ENCODE results near the gene SSTR3. TPM values are rescaled to one million over a fixed set of nuclear protein-coding genes. Genes with fewer than 3 reads are reported as not detected.

SSTR3 gene
- total RNA-seq, 1 experiment from 2014 or later = not detected

- Mint-ChIP-seq H3K36me3 (ENCODE audit: insufficient read depth, unreplicated experiment) (peaks cover 5% of the 10 kb centered on the region), H3K27ac (ENCODE audit: low read depth, unreplicated experiment) (no peak overlapping the region), H3K4me1 (ENCODE audit: insufficient read depth, unreplicated experiment) (peaks cover 21% of the 10 kb centered on the region), H3K27me3 (ENCODE audit: insufficient read depth, unreplicated experiment) (no peaks in the 10 kb centered on the region), H3K4me3 (ENCODE audit: unreplicated experiment) (no peak overlapping the region), H3K9me3 (ENCODE audit: unreplicated experiment) (no peaks in the 10 kb centered on the region)
- CTCF ChIA-PET = interaction anchor here (0.6 to 0.9 kb wide), 2 partner anchors 334 to 414 kb away, joined by 3 to 4 read pairs; no protein-coding TSS in a partner anchor
- no peak for TF ChIP-seq CTCF (IDR thresholded peaks at IDR 0.05; ENCODE audit: unreplicated experiment)
- POLR2A ChIA-PET = interaction anchor here (2.1 kb wide), 1 partner anchor 12 kb away, joined by 11 read pairs; no protein-coding TSS in a partner anchor
- intact Hi-C loops (cut with micrococcal nuclease) = loop anchor here (10.0 kb wide), 1 partner anchor 316 kb away; no protein-coding TSS in a partner anchor
- no peak for DNase-seq (ENCODE audit: unreplicated experiment)
- BruUV-seq (replicated peaks) = no TSS peak
Measured at GRCh38 chr22:37190262-37190780, 22.0 kb downstream of the SSTR3 start.

GRCh38 chr22:37188901-37189466, 23.3 kb downstream of the SSTR3 start:
- CTCF ChIA-PET = interaction anchor here (0.5 kb wide), 1 partner anchor 32 kb away, joined by 5 read pairs; no protein-coding TSS in a partner anchor
- POLR2A ChIA-PET = interaction anchor here (0.7 to 2.1 kb wide), 2 partner anchors 8 to 11 kb away, joined by 3 to 11 read pairs; no protein-coding TSS in a partner anchor
- BruUV-seq (replicated peaks) = no TSS peak
- no peak overlapping the region for H3K27ac Mint-ChIP-seq (ENCODE audit: low read depth, unreplicated experiment)
- peaks cover 21% of the 10 kb centered on the region for H3K4me1 Mint-ChIP-seq (ENCODE audit: insufficient read depth, unreplicated experiment)
- no peaks in the 10 kb centered on the region for H3K27me3 Mint-ChIP-seq (ENCODE audit: insufficient read depth, unreplicated experiment)
- H3K36me3 Mint-ChIP-seq (ENCODE audit: insufficient read depth, unreplicated experiment) = peaks cover 12% of the 10 kb centered on the region
- TF ChIP-seq CTCF (IDR thresholded peaks at IDR 0.05; ENCODE audit: unreplicated experiment) = no peak
- H3K9me3 Mint-ChIP-seq (ENCODE audit: unreplicated experiment) = no peaks in the 10 kb centered on the region
- intact Hi-C loops (cut with micrococcal nuclease) = no loop called here
- peak; percentile 29 for DNase-seq (ENCODE audit: unreplicated experiment)
- no peak overlapping the region for H3K4me3 Mint-ChIP-seq (ENCODE audit: unreplicated experiment)

GRCh38 chr22:37187891-37188761, 24.2 kb downstream of the SSTR3 start, which contains the start of gene C1QTNF6:
C1QTNF6 (minus strand) TSS chr22:37188247; CDS start chr22:37188213, 34 bp downstream.
- ChIA-PET POLR2A (interaction anchor here (0.6 to 1.4 kb wide), 2 partner anchors 9 to 475 kb away, joined by 3 to 5 read pairs; no protein-coding TSS in a partner anchor), CTCF (interaction anchor here (0.5 to 1.3 kb wide), 2 partner anchors 21 to 32 kb away, joined by 4 to 5 read pairs; no protein-coding TSS in a partner anchor)
- TF ChIP-seq CTCF (IDR thresholded peaks at IDR 0.05; ENCODE audit: unreplicated experiment) = no peak
- Mint-ChIP-seq H3K27ac (ENCODE audit: low read depth, unreplicated experiment) (no peak within 1 kb of the TSS), H3K9me3 (ENCODE audit: unreplicated experiment) (no peaks in the 10 kb centered on the region), H3K4me3 (ENCODE audit: unreplicated experiment) (no peak within 1 kb of the TSS), H3K27me3 (ENCODE audit: insufficient read depth, unreplicated experiment) (no peaks in the 10 kb centered on the region), H3K4me1 (ENCODE audit: insufficient read depth, unreplicated experiment) (peaks cover 21% of the 10 kb centered on the region), H3K36me3 (ENCODE audit: insufficient read depth, unreplicated experiment) (peaks cover 17% of the 10 kb centered on the region)
- intact Hi-C loops (cut with micrococcal nuclease) = no loop called here
- no TSS peak for BruUV-seq (replicated peaks)
- no peak for DNase-seq (ENCODE audit: unreplicated experiment)

- intact Hi-C loops (cut with micrococcal nuclease) = no loop called here
- Mint-ChIP-seq H3K27me3 (ENCODE audit: insufficient read depth, unreplicated experiment) (no peaks in the 10 kb centered on the region), H3K9me3 (ENCODE audit: unreplicated experiment) (no peaks in the 10 kb centered on the region), H3K27ac (ENCODE audit: low read depth, unreplicated experiment) (no peak overlapping the region), H3K36me3 (ENCODE audit: insufficient read depth, unreplicated experiment) (peaks cover 17% of the 10 kb centered on the region), H3K4me1 (ENCODE audit: insufficient read depth, unreplicated experiment) (peaks cover 21% of the 10 kb centered on the region), H3K4me3 (ENCODE audit: unreplicated experiment) (no peak overlapping the region)
- ChIA-PET CTCF (interaction anchor here (1.3 kb wide), 1 partner anchor 21 kb away, joined by 4 read pairs; no protein-coding TSS in a partner anchor), POLR2A (interaction anchor here (0.6 to 1.6 kb wide), 3 partner anchors 9 to 475 kb away, joined by 3 to 5 read pairs (median 5); no protein-coding TSS in a partner anchor)
- DNase-seq (ENCODE audit: unreplicated experiment) = no peak
- no peak for TF ChIP-seq CTCF (IDR thresholded peaks at IDR 0.05; ENCODE audit: unreplicated experiment)
- BruUV-seq (replicated peaks) = no TSS peak
Measured at GRCh38 chr22:37187552-37187890, 24.8 kb downstream of the SSTR3 start.

Measured in MCF 10A (cell line).